ENCODE results near the gene C11orf97. TPM values are rescaled to one million over a fixed set of nuclear protein-coding genes. Genes with fewer than 3 reads are reported as not detected.
"Not testable (repeated sequence)": the region's sequence is repeated elsewhere in the genome, so short reads cannot be mapped to it uniquely, and the experiment has no call there.

C11orf97 gene
- total RNA-seq, 1 donor from 2014 or later = not detected

- no peak for DNase-seq
These were observed 45.7 kb downstream of the C11orf97 start for GRCh38 chr11:94557992-94558391.

- no peak for DNase-seq
These were observed 46.2 kb downstream of the C11orf97 start for GRCh38 chr11:94558468-94558867.

GRCh38 chr11:94558932-94559331 lies 46.7 kb downstream of the C11orf97 start:
- no peak for DNase-seq

GRCh38 chr11:94559361-94559760 lies 47.1 kb downstream of the C11orf97 start:
- DNase-seq = no peak

GRCh38 chr11:94560834-94561233 lies 48.6 kb downstream of the C11orf97 start:
- no peak for DNase-seq

GRCh38 chr11:94563176-94563847 lies 51.1 kb downstream of the C11orf97 start:
- no peak for DNase-seq

GRCh38 chr11:94563848-94564467 lies 51.7 kb downstream of the C11orf97 start:
- no peak for DNase-seq

GRCh38 chr11:94567181-94567670 lies 55.0 kb downstream of the C11orf97 start, which contains the start of gene PIWIL4:
Gene PIWIL4 (plus strand): TSS chr11:94567368. CDS start chr11:94567519, 151 bp downstream.
- no peak for DNase-seq

- no peak for DNase-seq
These were observed 55.9 kb downstream of the C11orf97 start for GRCh38 chr11:94568200-94568599.

- DNase-seq = no peak
These were observed 56.5 kb downstream of the C11orf97 start for GRCh38 chr11:94568717-94569116.

GRCh38 chr11:94572975-94573374 lies 60.7 kb downstream of the C11orf97 start:
- not testable (repeated sequence) for DNase-seq

- no peak for DNase-seq
These were observed 62.1 kb downstream of the C11orf97 start for GRCh38 chr11:94574193-94574961.

- no peak for DNase-seq
These were observed 64.0 kb downstream of the C11orf97 start for GRCh38 chr11:94576306-94576705.

- DNase-seq = no peak
These were observed 65.6 kb downstream of the C11orf97 start for GRCh38 chr11:94577841-94578240.

Small RNA genes lying within 50 kb of the gene (small RNA-seq; reads per million reads assigned to genes)
- 0.15 reads per million for gene MIR548L

Other genes with a start within 250 kb of the C11orf97 start
- not detected for gene IZUMO1R, start 207.9 kb upstream of the C11orf97 start, total RNA-seq
- 1.6 TPM for gene GPR83, start 111.0 kb upstream of the C11orf97 start, total RNA-seq
- 17.6 TPM for gene MRE11, start 18.6 kb upstream of the C11orf97 start, total RNA-seq
- 21.8 TPM for gene ANKRD49, start 18.5 kb upstream of the C11orf97 start, total RNA-seq
- gene FUT4, start 31.5 kb downstream of the C11orf97 start, total RNA-seq = 9.2 TPM
- 5.8 TPM for gene PIWIL4, start 54.9 kb downstream of the C11orf97 start, total RNA-seq